Testis (tissue), 3 donors: Measurements from ENCODE around the gene POPDC2. TPM values are rescaled to one million over a fixed set of nuclear protein-coding genes. Genes with fewer than 3 reads are reported as not detected.

Experiments
- DNase-seq: peaks from one replicate; pipeline ENCODE4 v3.0.0-alpha.2; 2019
- H3K27ac ChIP-seq, 2 donors: fragments of 200-600 bp; sonication (generic); one replicate each; pipeline ENCODE4 v1.5.1; 2019
- H3K27me3 ChIP-seq: fragments of 200-600 bp; sonication (generic); one replicate; pipeline ENCODE4 v1.5.1; 2019
- H3K36me3 ChIP-seq: fragments of 200-600 bp; sonication (generic); one replicate; pipeline ENCODE4 v1.5.1; 2017; ENCODE audit warnings: low read depth; ENCODE audit errors: missing control alignments
- H3K4me1 ChIP-seq: fragments of 200-600 bp; sonication (generic); one replicate; pipeline ENCODE4 v1.5.1; 2019
- H3K4me3 ChIP-seq, 2 donors: fragments of 200-600 bp; sonication (generic); one replicate each; pipeline ENCODE4 v1.5.1; 2017 to 2019
- H3K9me3 ChIP-seq: fragments of 200-600 bp; sonication (generic); one replicate; pipeline ENCODE4 v1.5.1; 2017
- CTCF ChIP-seq, 3 experiments: fragments of 450-650 bp in 2 of 3; fragments of 200-600 bp in 1 of 3; sonication (generic) in 1 of 3; IDR thresholded peaks; one replicate each; pipeline ENCODE4 v1.5.1; 2016 to 2019; ENCODE audit warnings: antibody characterized with exemption in 3 of 3, mild to moderate bottlenecking in 2 of 3, moderate library complexity in 1 of 3
- POLR2A ChIP-seq: fragments of 450-650 bp; IDR thresholded peaks from one replicate; pipeline ENCODE4 v1.6.1; 2017; ENCODE audit warnings: antibody characterized with exemption, mild to moderate bottlenecking, moderate library complexity
- WGBS, 2 donors: methylation state at CpG; one replicate each; pipeline ENCODE4 v1.1.5; 2018; 5-methylcytosine and 5-hydroxymethylcytosine counted together
- intact Hi-C: fragments of 100-400 bp; cut with DNase I; formaldehyde crosslinking; loops from one replicate; pipeline ENCODE4 v1.15.1; 2023; ENCODE audit warnings: low total_unique reads
- polyA plus RNA-seq: library from polyadenylated mRNA; stranded (reverse); fragments of 350-450 nt; fragmentation: Illumina TruSeq; extraction: RNeasy Lipid Tissue Mini Kit (QIAGEN cat#74804); gene quantifications from one replicate; pipeline ENCODE4 v1.2.3, GENCODE V29; 2014; ENCODE audit warnings: low read depth, low replicate concordance; ENCODE audit not compliant: insufficient read depth
- total RNA-seq, 2 donors: library from RNA; depleted of rRNA; stranded (reverse); fragments of >200 nt; gene quantifications; one replicate each; pipeline ENCODE4 v1.2.3, GENCODE V29; 2016

POPDC2 gene
- total and polyA plus RNA-seq, 3 donors from 2014 or later: 4.1 to 8.0 (median 5.7) TPM

GRCh38 chr3:119637679-119638477 is 22.5 kb downstream of the POPDC2 start:
- peaks cover under 1% of the 10 kb centered on the region for H3K4me1 ChIP-seq
- no peak overlapping the region for H3K4me3 ChIP-seq
- intact Hi-C loops: no loop called here

GRCh38 chr3:119636891-119637611 is 23.3 kb downstream of the POPDC2 start:
- intact Hi-C loops: no loop called here
- H3K36me3 ChIP-seq: no peaks in the 10 kb centered on the region
- DNase-seq: no peak
- 84 to 95% methylated on average over 4 of the region's 4 CpGs for WGBS, 2 donors
- H3K27ac ChIP-seq: peak overlapping the region in 1 of 2 donors; percentile 39
- no peak overlapping the region for H3K4me3 ChIP-seq
- H3K9me3 ChIP-seq: no peaks in the 10 kb centered on the region
- no peaks in the 10 kb centered on the region for H3K27me3 ChIP-seq
- no peak for TF ChIP-seq POLR2A
- TF ChIP-seq CTCF (IDR thresholded peaks at IDR 0.05): no peak
- H3K4me1 ChIP-seq: peaks cover 9% of the 10 kb centered on the region

More at GRCh38 chr3:119637679-119638477, 22.5 kb downstream of the POPDC2 start:
- DNase-seq: no peak
- no peaks in the 10 kb centered on the region for H3K27me3 ChIP-seq
- no peaks in the 10 kb centered on the region for H3K36me3 ChIP-seq
- no peaks in the 10 kb centered on the region for H3K9me3 ChIP-seq
- peak overlapping the region in 1 of 2 donors; percentile 39 for H3K27ac ChIP-seq
- WGBS, 2 donors: 83% methylated on average over 3 of the region's 3 CpGs
- TF ChIP-seq CTCF (IDR thresholded peaks at IDR 0.05): no peak
- TF ChIP-seq POLR2A: no peak

GRCh38 chr3:119636249-119636648 is 24.1 kb downstream of the POPDC2 start:
- no peak overlapping the region for H3K27ac ChIP-seq
- WGBS, 2 donors: 33 to 44% methylated on average over 1 of the region's 1 CpG
- H3K27me3 ChIP-seq: no peaks in the 10 kb centered on the region
- peaks cover 10% of the 10 kb centered on the region for H3K4me1 ChIP-seq
- no peaks in the 10 kb centered on the region for H3K36me3 ChIP-seq
- no peak overlapping the region for H3K4me3 ChIP-seq
- no peak for DNase-seq
- TF ChIP-seq CTCF (IDR thresholded peaks at IDR 0.05) (no peak), POLR2A (no peak)
- intact Hi-C loops: no loop called here
- no peaks in the 10 kb centered on the region for H3K9me3 ChIP-seq

- 91% methylated on average over 8 to 10 of the region's 10 CpGs for WGBS, 2 donors
- peaks cover 11% of the 10 kb centered on the region for H3K4me1 ChIP-seq
- intact Hi-C loops: no loop called here
Measured at GRCh38 chr3:119635719-119636118, 24.7 kb downstream of the POPDC2 start.

More at GRCh38 chr3:119635719-119636118, 24.7 kb downstream of the POPDC2 start:
- H3K36me3 ChIP-seq: no peaks in the 10 kb centered on the region
- no peaks in the 10 kb centered on the region for H3K27me3 ChIP-seq
- TF ChIP-seq CTCF (IDR thresholded peaks at IDR 0.05) (no peak), POLR2A (no peak)
- H3K27ac ChIP-seq: no peak overlapping the region
- H3K9me3 ChIP-seq: no peaks in the 10 kb centered on the region
- no peak overlapping the region for H3K4me3 ChIP-seq
- no peak for DNase-seq
